Body of pancreas (tissue), 4 donors: ENCODE data around the gene FLT1.

Experiments
- CTCF ChIP-seq, 7 experiments: fragments of 450-650 bp in 4 of 7; fragments of 200-600 bp in 3 of 7; sonication (generic) in 3 of 7; IDR thresholded peaks; one replicate each; pipeline ENCODE4 v1.5.1; 2016 to 2019; ENCODE audit warnings: antibody characterized with exemption in 7 of 7
- POLR2A ChIP-seq, 3 donors: fragments of 450-650 bp; IDR thresholded peaks; one replicate each; pipeline ENCODE4 v1.6.1; 2016; ENCODE audit warnings: antibody characterized with exemption in 3 of 3, mild to moderate bottlenecking in 2 of 3

- TF ChIP-seq POLR2A (IDR thresholded peaks at IDR 0.05) (no peak), CTCF (IDR thresholded peaks at IDR 0.05) (no peak)
These were observed 33.5 kb upstream of the FLT1 start for GRCh38 chr13:28528388-28528787.
